ENCODE data around the gene REG4.

DNA sequence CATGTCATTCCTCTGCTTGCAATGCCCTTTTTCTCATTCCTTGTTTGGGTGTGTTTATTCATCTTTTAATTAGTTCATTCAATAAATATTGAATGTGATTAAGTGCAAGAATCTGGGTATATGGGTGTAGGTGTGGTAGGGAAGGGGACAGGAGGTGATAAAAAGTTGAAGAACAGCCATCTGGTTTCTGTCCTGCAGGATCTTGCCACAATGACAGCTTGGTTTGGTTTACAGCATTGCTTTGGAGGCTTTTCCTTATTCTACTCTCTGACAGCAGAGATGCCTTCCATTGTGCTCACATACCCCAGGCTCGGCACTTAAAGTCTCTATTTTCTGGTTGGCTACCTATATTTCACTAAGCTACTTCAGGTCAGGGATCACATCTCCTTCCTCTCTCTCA lies 3.0 kb upstream of the REG4 start:
- TF ChIP-seq, protein P1, sequence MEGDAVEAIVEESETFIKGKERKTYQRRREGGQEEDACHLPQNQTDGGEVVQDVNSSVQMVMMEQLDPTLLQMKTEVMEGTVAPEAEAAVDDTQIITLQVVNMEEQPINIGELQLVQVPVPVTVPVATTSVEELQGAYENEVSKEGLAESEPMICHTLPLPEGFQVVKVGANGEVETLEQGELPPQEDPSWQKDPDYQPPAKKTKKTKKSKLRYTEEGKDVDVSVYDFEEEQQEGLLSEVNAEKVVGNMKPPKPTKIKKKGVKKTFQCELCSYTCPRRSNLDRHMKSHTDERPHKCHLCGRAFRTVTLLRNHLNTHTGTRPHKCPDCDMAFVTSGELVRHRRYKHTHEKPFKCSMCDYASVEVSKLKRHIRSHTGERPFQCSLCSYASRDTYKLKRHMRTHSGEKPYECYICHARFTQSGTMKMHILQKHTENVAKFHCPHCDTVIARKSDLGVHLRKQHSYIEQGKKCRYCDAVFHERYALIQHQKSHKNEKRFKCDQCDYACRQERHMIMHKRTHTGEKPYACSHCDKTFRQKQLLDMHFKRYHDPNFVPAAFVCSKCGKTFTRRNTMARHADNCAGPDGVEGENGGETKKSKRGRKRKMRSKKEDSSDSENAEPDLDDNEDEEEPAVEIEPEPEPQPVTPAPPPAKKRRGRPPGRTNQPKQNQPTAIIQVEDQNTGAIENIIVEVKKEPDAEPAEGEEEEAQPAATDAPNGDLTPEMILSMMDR (IDR thresholded peaks at IDR 0.05): no peak
- TF ChIP-seq POLR2A (IDR thresholded peaks at IDR 0.05): no peak
